Astrocyte (in vitro differentiated cells and primary cell): ENCODE measurements around the gene TEX10. TPM values are rescaled to one million over a fixed set of nuclear protein-coding genes. Genes with fewer than 3 reads are reported as not detected.

ENCODE experiments used
- DNase-seq: peaks from one replicate; pipeline ENCODE4 v3.0.0-alpha.2; 2010; ENCODE audit warnings: low read depth
- FAIRE-seq: peaks from 2 replicates; lab custom pipeline; 2011; peaks lifted over from hg19 to GRCh38; lab: Jason Lieb, UNC
- H2AFZ ChIP-seq: 2 replicates; pipeline ENCODE4 v1.6.0; 2012; ENCODE audit warnings: low read depth, low read length, inconsistent platforms
- H3K27ac ChIP-seq: 2 replicates; pipeline ENCODE4 v1.5.1; 2011; ENCODE audit warnings: low read depth, low read length, inconsistent platforms
- H3K27me3 ChIP-seq: 2 replicates; pipeline ENCODE4 v1.6.0; 2011; ENCODE audit warnings: low read length, inconsistent platforms; ENCODE audit not compliant: insufficient read depth
- H3K36me3 ChIP-seq: 2 replicates; pipeline ENCODE4 v1.5.1; 2011; ENCODE audit warnings: low read length, inconsistent platforms; ENCODE audit not compliant: insufficient read depth
- H3K4me1 ChIP-seq: 2 replicates; pipeline ENCODE4 v1.5.1; 2011; ENCODE audit warnings: low read length, inconsistent platforms; ENCODE audit not compliant: insufficient read depth
- H3K4me2 ChIP-seq: 2 replicates; pipeline ENCODE4 v1.6.0; 2012; ENCODE audit warnings: low read length, inconsistent platforms
- H3K4me3 ChIP-seq: 2 replicates; pipeline ENCODE4 v1.5.1; 2011; ENCODE audit warnings: low read depth, mild to moderate bottlenecking, low read length, inconsistent platforms; ENCODE audit not compliant: insufficient read depth
- H3K79me2 ChIP-seq: 2 replicates; pipeline ENCODE4 v1.6.0; 2012; ENCODE audit warnings: mild to moderate bottlenecking, low read length, inconsistent platforms; ENCODE audit not compliant: insufficient read depth
- H3K9ac ChIP-seq: 2 replicates; pipeline ENCODE4 v1.6.0; 2012; ENCODE audit warnings: mild to moderate bottlenecking, low read length, inconsistent platforms
- H3K9me3 ChIP-seq: 2 replicates; pipeline ENCODE4 v1.5.1; 2012; ENCODE audit warnings: low read depth, mild to moderate bottlenecking, low read length, inconsistent platforms; ENCODE audit not compliant: insufficient read depth
- H4K20me1 ChIP-seq: 2 replicates; pipeline ENCODE4 v1.6.0; 2012; ENCODE audit warnings: low read length, inconsistent platforms; ENCODE audit not compliant: insufficient read depth
- H3K27ac Mint-ChIP-seq: one replicate; pipeline ENCODE4 v1.8.0; 2021; ENCODE audit warnings: mild to moderate bottlenecking, mixed read lengths; ENCODE audit not compliant: unreplicated experiment
- H3K27me3 Mint-ChIP-seq: one replicate; pipeline ENCODE4 v1.8.0; 2021; ENCODE audit warnings: low read depth, mixed read lengths; ENCODE audit not compliant: unreplicated experiment
- H3K36me3 Mint-ChIP-seq: one replicate; pipeline ENCODE4 v1.8.0; 2021; ENCODE audit warnings: low read depth, mixed read lengths; ENCODE audit not compliant: unreplicated experiment
- H3K4me1 Mint-ChIP-seq: one replicate; pipeline ENCODE4 v1.8.0; 2021; ENCODE audit warnings: low read depth, mixed read lengths; ENCODE audit not compliant: unreplicated experiment
- H3K4me3 Mint-ChIP-seq: one replicate; pipeline ENCODE4 v1.8.0; 2021; ENCODE audit warnings: mild to moderate bottlenecking, moderate library complexity, mixed read lengths; ENCODE audit not compliant: unreplicated experiment
- H3K9me3 Mint-ChIP-seq: one replicate; pipeline ENCODE4 v1.8.0; 2021; ENCODE audit warnings: mild to moderate bottlenecking, mixed read lengths; ENCODE audit not compliant: unreplicated experiment
- CTCF ChIP-seq: IDR thresholded peaks from 2 replicates; pipeline ENCODE4 v1.5.1; 2011; ENCODE audit warnings: low read depth, mild to moderate bottlenecking, inconsistent platforms, low read length, moderate library complexity; ENCODE audit not compliant: insufficient read depth
- EZH2 ChIP-seq: IDR thresholded peaks from 2 replicates; pipeline ENCODE4 v1.6.1; 2012; ENCODE audit warnings: mild to moderate bottlenecking, low read length, inconsistent platforms; ENCODE audit not compliant: insufficient read depth
- total RNA-seq: library from RNA; stranded (reverse); gene quantifications from 2 replicates; pipeline ENCODE4 v1.2.1, GENCODE V29; 2021

The TEX10 gene
- total RNA-seq, 1 donor from 2014 or later = 35.1 TPM

GRCh38 chr9:100364013-100364412 is 11.3 kb upstream of the TEX10 start:
- no peak overlapping the region for H3K4me3 ChIP-seq
- H3K27ac ChIP-seq = no peak overlapping the region
- DNase-seq = no peak
- Mint-ChIP-seq H3K4me3 (no peak overlapping the region), H3K36me3 (peaks cover 12% of the 10 kb centered on the region), H3K27ac (no peak overlapping the region), H3K4me1 (no peaks in the 10 kb centered on the region), H3K27me3 (no peaks in the 10 kb centered on the region), H3K9me3 (peaks cover 16% of the 10 kb centered on the region)
- no peaks in the 10 kb centered on the region for H3K79me2 ChIP-seq
- H3K4me2 ChIP-seq = no peak overlapping the region
- H3K4me1 ChIP-seq = no peaks in the 10 kb centered on the region
- no peaks in the 10 kb centered on the region for H4K20me1 ChIP-seq
- H3K27me3 ChIP-seq = no peaks in the 10 kb centered on the region
- H3K36me3 ChIP-seq = no peaks in the 10 kb centered on the region
- H3K9ac ChIP-seq = no peak overlapping the region
- H2AFZ ChIP-seq = no peak overlapping the region
- TF ChIP-seq CTCF = no peak
- TF ChIP-seq EZH2 = no peak
- no peak for FAIRE-seq
- no peaks in the 10 kb centered on the region for H3K9me3 ChIP-seq

GRCh38 chr9:100359057-100359456 is 6.3 kb upstream of the TEX10 start:
- no peak overlapping the region for H3K4me3 Mint-ChIP-seq
- no peaks in the 10 kb centered on the region for H3K27me3 ChIP-seq
- no peak overlapping the region for H3K4me2 ChIP-seq
- DNase-seq (no peak), FAIRE-seq (no peak)
- no peak overlapping the region for H3K4me3 ChIP-seq
- no peaks in the 10 kb centered on the region for H3K27me3 Mint-ChIP-seq
- H3K9ac ChIP-seq = no peak overlapping the region
- TF ChIP-seq EZH2 (no peak), CTCF (no peak)
- H3K4me1 Mint-ChIP-seq = peaks cover 2% of the 10 kb centered on the region
- H3K27ac ChIP-seq = no peak overlapping the region
- H3K79me2 ChIP-seq = no peaks in the 10 kb centered on the region
- no peaks in the 10 kb centered on the region for H4K20me1 ChIP-seq
- H3K4me1 ChIP-seq = no peaks in the 10 kb centered on the region
- no peaks in the 10 kb centered on the region for H3K36me3 ChIP-seq
- no peak overlapping the region for H2AFZ ChIP-seq
- peaks cover 5% of the 10 kb centered on the region for H3K36me3 Mint-ChIP-seq
- peaks cover 7% of the 10 kb centered on the region for H3K9me3 Mint-ChIP-seq
- H3K27ac Mint-ChIP-seq = no peak overlapping the region
- no peaks in the 10 kb centered on the region for H3K9me3 ChIP-seq

- peaks cover 4% of the 10 kb centered on the region for H3K4me1 ChIP-seq
- H3K9ac ChIP-seq = no peak overlapping the region
- H3K9me3 ChIP-seq = no peaks in the 10 kb centered on the region
- no peak for FAIRE-seq
- Mint-ChIP-seq H3K36me3 (peaks cover 2% of the 10 kb centered on the region), H3K27me3 (no peaks in the 10 kb centered on the region), H3K4me3 (no peak overlapping the region), H3K27ac (no peak overlapping the region), H3K9me3 (peaks cover 3% of the 10 kb centered on the region), H3K4me1 (peaks cover 2% of the 10 kb centered on the region)
- H3K27me3 ChIP-seq = no peaks in the 10 kb centered on the region
- peaks cover 2% of the 10 kb centered on the region for H3K79me2 ChIP-seq
- H2AFZ ChIP-seq = no peak overlapping the region
- DNase-seq = no peak
- H3K36me3 ChIP-seq = no peaks in the 10 kb centered on the region
- no peak for TF ChIP-seq EZH2
- no peak for TF ChIP-seq CTCF
- no peak overlapping the region for H3K4me3 ChIP-seq
- H3K27ac ChIP-seq = no peak overlapping the region
- no peaks in the 10 kb centered on the region for H4K20me1 ChIP-seq
- H3K4me2 ChIP-seq = no peak overlapping the region
Observed at GRCh38 chr9:100357501-100357900, 4.8 kb upstream of the TEX10 start.
